ENCODE data around the gene KDM4B.

DNA sequence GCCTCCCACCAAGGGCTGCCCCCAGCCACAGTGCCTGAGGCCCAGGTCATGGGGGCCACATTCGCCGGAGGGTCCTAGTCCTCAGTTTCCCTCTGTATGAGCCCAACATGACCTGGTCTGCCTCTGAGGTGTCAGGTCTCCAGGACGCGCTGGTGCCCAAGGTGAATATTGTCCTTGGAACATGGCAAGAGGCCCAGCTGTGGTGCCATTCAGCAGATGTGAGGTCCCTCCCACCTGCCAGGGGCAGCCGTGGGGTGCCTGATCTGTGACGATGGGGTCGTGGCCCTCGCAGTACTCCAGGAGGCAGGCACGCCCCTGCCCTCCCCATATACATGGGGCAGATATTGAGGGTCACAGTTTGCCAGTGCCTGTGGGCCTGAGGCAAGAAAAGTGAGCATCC is 151.9 kb downstream of the KDM4B start:
- no peak for TF ChIP-seq CTCF (IDR thresholded peaks at IDR 0.05; ENCODE audit: insufficient read depth, low read length)
- no peak for TF ChIP-seq GABPA (IDR thresholded peaks at IDR 0.05; ENCODE audit: low read depth)
- TF ChIP-seq, protein P1, sequence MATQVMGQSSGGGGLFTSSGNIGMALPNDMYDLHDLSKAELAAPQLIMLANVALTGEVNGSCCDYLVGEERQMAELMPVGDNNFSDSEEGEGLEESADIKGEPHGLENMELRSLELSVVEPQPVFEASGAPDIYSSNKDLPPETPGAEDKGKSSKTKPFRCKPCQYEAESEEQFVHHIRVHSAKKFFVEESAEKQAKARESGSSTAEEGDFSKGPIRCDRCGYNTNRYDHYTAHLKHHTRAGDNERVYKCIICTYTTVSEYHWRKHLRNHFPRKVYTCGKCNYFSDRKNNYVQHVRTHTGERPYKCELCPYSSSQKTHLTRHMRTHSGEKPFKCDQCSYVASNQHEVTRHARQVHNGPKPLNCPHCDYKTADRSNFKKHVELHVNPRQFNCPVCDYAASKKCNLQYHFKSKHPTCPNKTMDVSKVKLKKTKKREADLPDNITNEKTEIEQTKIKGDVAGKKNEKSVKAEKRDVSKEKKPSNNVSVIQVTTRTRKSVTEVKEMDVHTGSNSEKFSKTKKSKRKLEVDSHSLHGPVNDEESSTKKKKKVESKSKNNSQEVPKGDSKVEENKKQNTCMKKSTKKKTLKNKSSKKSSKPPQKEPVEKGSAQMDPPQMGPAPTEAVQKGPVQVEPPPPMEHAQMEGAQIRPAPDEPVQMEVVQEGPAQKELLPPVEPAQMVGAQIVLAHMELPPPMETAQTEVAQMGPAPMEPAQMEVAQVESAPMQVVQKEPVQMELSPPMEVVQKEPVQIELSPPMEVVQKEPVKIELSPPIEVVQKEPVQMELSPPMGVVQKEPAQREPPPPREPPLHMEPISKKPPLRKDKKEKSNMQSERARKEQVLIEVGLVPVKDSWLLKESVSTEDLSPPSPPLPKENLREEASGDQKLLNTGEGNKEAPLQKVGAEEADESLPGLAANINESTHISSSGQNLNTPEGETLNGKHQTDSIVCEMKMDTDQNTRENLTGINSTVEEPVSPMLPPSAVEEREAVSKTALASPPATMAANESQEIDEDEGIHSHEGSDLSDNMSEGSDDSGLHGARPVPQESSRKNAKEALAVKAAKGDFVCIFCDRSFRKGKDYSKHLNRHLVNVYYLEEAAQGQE (IDR thresholded peaks at IDR 0.05; ENCODE audit: insufficient replicate concordance, low read depth): no peak
- TF ChIP-seq POLR2AphosphoS5 (IDR thresholded peaks at IDR 0.05; ENCODE audit: low read depth): no peak
- TF ChIP-seq SPI1 (IDR thresholded peaks at IDR 0.05; ENCODE audit: borderline replicate concordance, low read depth): no peak
